CD14-positive monocyte (primary cell): Measurements from ENCODE around the gene PPP1R16B. TPM values are rescaled to one million over a fixed set of nuclear protein-coding genes. Genes with fewer than 3 reads are reported as not detected.

ENCODE experiments used
- DNase-seq, 3 donors: peaks; one replicate each; pipeline ENCODE4 v3.0.0-alpha.2; 2011 to 2022
- H2AFZ ChIP-seq: 2 replicates; pipeline ENCODE4 v1.6.0; 2012; ENCODE audit warnings: mild to moderate bottlenecking, low read depth, low read length, inconsistent platforms; ENCODE audit not compliant: insufficient read depth, poor library complexity, severe bottlenecking
- H3K27ac ChIP-seq, 2 donors: 1 replicate in 1 of 2; 2 replicates in 1 of 2; pipeline ENCODE4 v1.5.1; 2012 to 2013; ENCODE audit warnings: low read length in 2 of 2, control low read depth in 1 of 2, inconsistent platforms in 1 of 2, low read depth in 1 of 2, mild to moderate bottlenecking in 1 of 2
- H3K27me3 ChIP-seq, 2 donors: one replicate each; pipeline versions ENCODE4 v1.6.0 to v1.6.1; 2011 to 2013; ENCODE audit warnings: low read length in 2 of 2; ENCODE audit not compliant: control insufficient read depth in 2 of 2, insufficient read depth in 2 of 2
- H3K36me3 ChIP-seq, 2 donors: replicated peaks in 1 of 2; 1 replicate in 1 of 2; 2 replicates in 1 of 2; pipeline versions ENCODE4 v1.5.1 to v1.6.1; 2012 to 2013; ENCODE audit warnings: low read length in 2 of 2, control low read depth in 1 of 2, inconsistent platforms in 1 of 2, mild to moderate bottlenecking in 1 of 2; ENCODE audit not compliant: insufficient read depth in 2 of 2, control insufficient read depth in 1 of 2
- H3K4me1 ChIP-seq, 2 donors: 1 replicate in 1 of 2; 2 replicates in 1 of 2; pipeline versions ENCODE4 v1.5.1 to v1.6.1; 2012 to 2013; ENCODE audit warnings: low read length in 2 of 2, control low read depth in 1 of 2, inconsistent platforms in 1 of 2, mild to moderate bottlenecking in 1 of 2, moderate library complexity in 1 of 2; ENCODE audit not compliant: insufficient read depth in 2 of 2, control insufficient read depth in 1 of 2
- H3K4me2 ChIP-seq: replicated peaks from 2 replicates; pipeline ENCODE3; 2012; ENCODE audit warnings: low read length, moderate library complexity, mild to moderate bottlenecking; ENCODE audit not compliant: poor library complexity, severe bottlenecking; ENCODE audit errors: extremely low read depth
- H3K4me3 ChIP-seq, 3 experiments: fragments of 200-600 bp in 1 of 3; sonication (generic) in 1 of 3; replicated peaks in 1 of 3; 1 replicate in 2 of 3; 2 replicates in 1 of 3; pipeline ENCODE4 v1.5.1; 2011 to 2013; ENCODE audit warnings: low read length in 3 of 3, mild to moderate bottlenecking in 3 of 3, control low read depth in 2 of 3, low read depth in 2 of 3, inconsistent platforms in 1 of 3, moderate library complexity in 1 of 3
- H3K79me2 ChIP-seq: 2 replicates; pipeline ENCODE4 v1.6.0; 2012; ENCODE audit warnings: mild to moderate bottlenecking, control low read depth, inconsistent platforms, low read length, moderate library complexity; ENCODE audit not compliant: insufficient read depth
- H3K9ac ChIP-seq: 2 replicates; pipeline ENCODE4 v1.6.0; 2017; ENCODE audit warnings: low read length, mild to moderate bottlenecking; ENCODE audit not compliant: insufficient read depth, poor library complexity, severe bottlenecking
- H3K9me3 ChIP-seq, 2 donors: replicated peaks in 1 of 2; 1 replicate in 1 of 2; 2 replicates in 1 of 2; pipeline versions ENCODE4 v1.5.1 to v1.6.1; 2012 to 2013; ENCODE audit warnings: low read length in 2 of 2, control low read depth in 1 of 2; ENCODE audit not compliant: control insufficient read depth in 1 of 2, insufficient read depth in 1 of 2
- H4K20me1 ChIP-seq: 2 replicates; pipeline ENCODE4 v1.6.0; 2012; ENCODE audit warnings: mild to moderate bottlenecking, low read length, control low read depth, moderate library complexity; ENCODE audit not compliant: insufficient read depth
- H3K27ac Mint-ChIP-seq, 7 donors: one replicate each; pipeline ENCODE4 v1.8.0; 2020; ENCODE audit warnings: mild to moderate bottlenecking in 7 of 7, mixed read lengths in 7 of 7, moderate library complexity in 6 of 7, inconsistent platforms in 2 of 7
- H3K27me3 Mint-ChIP-seq, 3 donors: one replicate each; pipeline ENCODE4 v1.8.0; 2021 to 2022; ENCODE audit warnings: low read depth in 3 of 3, mild to moderate bottlenecking in 3 of 3, mixed read lengths in 3 of 3, moderate library complexity in 3 of 3, inconsistent platforms in 1 of 3
- H3K36me3 Mint-ChIP-seq, 2 donors: one replicate each; pipeline ENCODE4 v1.8.0; 2020; ENCODE audit warnings: mixed read lengths in 2 of 2, inconsistent platforms in 1 of 2, mild to moderate bottlenecking in 1 of 2
- H3K4me1 Mint-ChIP-seq: one replicate; pipeline ENCODE4 v1.8.0; 2020; ENCODE audit warnings: mild to moderate bottlenecking, mixed read lengths
- H3K4me3 Mint-ChIP-seq, 2 donors: one replicate each; pipeline ENCODE4 v1.8.0; 2020; ENCODE audit warnings: mild to moderate bottlenecking in 2 of 2, mixed read lengths in 2 of 2, moderate library complexity in 1 of 2
- H3K9me3 Mint-ChIP-seq, 7 donors: one replicate each; pipeline ENCODE4 v1.8.0; 2020 to 2022; ENCODE audit warnings: mixed read lengths in 7 of 7, mild to moderate bottlenecking in 6 of 7, moderate library complexity in 6 of 7, inconsistent platforms in 2 of 7
- CTCF ChIP-seq: fragments of 200-600 bp; IDR thresholded peaks from one replicate; pipeline ENCODE4 v1.8.0; 2022; ENCODE audit warnings: antibody characterized with exemption, mild to moderate bottlenecking
- WGBS: methylation state at CpG from one replicate; pipeline ENCODE4 v1.1.5; 2013; ENCODE audit warnings: missing lambda C conversion rate; ENCODE audit not compliant: insufficient coverage; 5-methylcytosine and 5-hydroxymethylcytosine counted together
- intact Hi-C, 2 donors: fragments of 100-400 bp; cut with micrococcal nuclease; formaldehyde crosslinking; loops; one replicate each; pipeline versions ENCODE4 v1.15.0 to v1.15.1; 2023
- polyA plus RNA-seq, 3 donors: library from polyadenylated mRNA; depleted of rRNA in 1 of 3; unstranded in 2 of 3; stranded (reverse) in 1 of 3; fragments of 300-500 nt in 2 of 3; fragments of >200 nt in 1 of 3; fragmentation: Illumina TruSeq in 2 of 3; gene quantifications; 1 replicate in 2 of 3; 2 replicates in 1 of 3; pipeline ENCODE4 v1.2.3, GENCODE V29; 2012 to 2021

Gene PPP1R16B
- polyA plus RNA-seq, 3 donors: 1.1 to 4.4 (median 1.4) TPM

DNA sequence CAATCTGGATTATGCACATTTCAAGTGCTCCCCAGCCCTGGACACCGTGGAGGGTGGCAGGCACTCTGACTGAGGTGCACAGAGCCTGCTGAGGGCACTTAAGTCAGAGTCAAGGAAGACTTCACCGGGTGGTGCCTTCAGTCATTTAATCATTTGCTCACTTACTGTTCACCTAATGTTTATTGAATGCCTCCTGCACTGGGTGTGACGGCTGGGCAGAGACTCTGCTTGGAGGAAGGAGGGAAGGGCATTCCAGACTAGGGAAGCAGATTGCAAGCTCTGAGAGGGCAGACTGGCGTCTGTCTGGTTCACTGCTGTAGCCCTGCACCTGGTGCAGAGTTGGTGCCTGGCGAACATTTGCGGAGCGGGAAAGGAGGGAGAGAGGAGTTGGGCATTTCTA lies 66.5 kb downstream of the PPP1R16B start:
- intact Hi-C loops: no loop called here
- no peak overlapping the region for H2AFZ ChIP-seq
- H3K9ac ChIP-seq: no peak overlapping the region
- Mint-ChIP-seq H3K36me3 (peaks cover 0 to 2% of the 10 kb centered on the region in 2 donors), H3K27ac (peak overlapping the region in 2 of 7 donors; percentile 45 to 81), H3K4me1 (peaks cover 27% of the 10 kb centered on the region), H3K4me3 (no peak overlapping the region), H3K9me3 (peaks cover 0 to 5% (median 2%) of the 10 kb centered on the region in 7 donors), H3K27me3 (peaks cover 5 to 12% (median 7%) of the 10 kb centered on the region in 3 donors)
- H3K79me2 ChIP-seq: peaks cover 1% of the 10 kb centered on the region
- H3K27ac ChIP-seq: no peak overlapping the region
- H3K9me3 ChIP-seq: no peaks in the 10 kb centered on the region
- WGBS: 89% methylated on average over 2 of the region's 7 CpGs
- H3K4me1 ChIP-seq: peaks cover 3 to 17% of the 10 kb centered on the region in 2 donors
- H3K4me3 ChIP-seq: no peak overlapping the region
- H3K4me2 ChIP-seq: no peak overlapping the region
- H4K20me1 ChIP-seq: peaks cover 16% of the 10 kb centered on the region
- DNase-seq: no peak
- no peaks in the 10 kb centered on the region for H3K36me3 ChIP-seq
- no peaks in the 10 kb centered on the region for H3K27me3 ChIP-seq
- no peak for TF ChIP-seq CTCF

DNA sequence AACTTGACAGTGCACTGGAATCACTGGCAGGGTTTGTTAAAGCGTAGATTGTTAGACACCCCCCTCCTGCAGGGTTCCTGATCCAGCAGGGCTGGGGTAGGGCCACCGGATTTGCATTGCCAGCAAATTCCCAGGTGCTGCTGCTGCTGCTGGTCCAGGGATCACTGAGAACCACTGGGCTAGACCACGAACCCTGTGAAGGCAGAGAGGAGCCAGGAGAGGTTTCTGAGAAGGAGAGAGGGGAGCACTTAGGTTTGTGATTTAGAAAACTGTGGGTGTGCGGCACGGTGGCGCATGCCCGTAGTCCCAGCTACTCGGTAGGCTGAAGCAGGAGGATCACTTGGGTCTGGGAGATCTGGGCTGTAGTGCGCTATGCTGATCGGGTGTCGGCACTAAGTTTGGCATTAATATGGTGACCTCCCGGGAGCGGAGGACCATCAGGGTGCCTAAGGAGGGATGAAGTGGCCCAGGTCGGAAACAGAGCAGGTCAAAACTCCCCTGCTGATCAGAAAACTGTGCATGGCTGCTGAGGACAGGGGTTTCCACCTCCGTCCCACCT lies 67.1 kb downstream of the PPP1R16B start:
- Histone ChIP-seq H3K4me2 (no peak overlapping the region), H3K79me2 (no peaks in the 10 kb centered on the region), H3K4me3 (no peak overlapping the region), H3K27me3 (no peaks in the 10 kb centered on the region), H4K20me1 (peaks cover 16% of the 10 kb centered on the region), H3K4me1 (peaks cover 3 to 17% of the 10 kb centered on the region in 2 donors), H3K27ac (no peak overlapping the region), H3K36me3 (no peaks in the 10 kb centered on the region), H3K9ac (no peak overlapping the region), H3K9me3 (no peaks in the 10 kb centered on the region), H2AFZ (no peak overlapping the region)
- DNase-seq: no peak
- peaks cover 5 to 12% (median 7%) of the 10 kb centered on the region in 3 donors for H3K27me3 Mint-ChIP-seq
- H3K4me3 Mint-ChIP-seq: peak overlapping the region in 1 of 2 donors; percentile 14
- no peak for TF ChIP-seq CTCF
- peaks cover 0 to 5% (median 2%) of the 10 kb centered on the region in 7 donors for H3K9me3 Mint-ChIP-seq
- peaks cover 27% of the 10 kb centered on the region for H3K4me1 Mint-ChIP-seq
- peaks cover 0 to 4% of the 10 kb centered on the region in 2 donors for H3K36me3 Mint-ChIP-seq
- peak overlapping the region in 2 of 7 donors; percentile 24 to 81 for H3K27ac Mint-ChIP-seq
- WGBS: 94% methylated on average over 13 of the region's 15 CpGs
- intact Hi-C loops: no loop called here
